T-helper 9 cell (primary cell): ENCODE data around the gene COX14.
"Not testable (repeated sequence)": the region's sequence is repeated elsewhere in the genome, so short reads cannot be mapped to it uniquely, and the experiment has no call there.

Experiments
- DNase-seq: peaks from one replicate; pipeline ENCODE4 v3.0.0-alpha.2; 2020

Gene COX14

GRCh38 chr12:50110127-50110761 is 1.8 kb upstream of the COX14 start:
- DNase-seq, result no peak

GRCh38 chr12:50110762-50111351 is 1.2 kb upstream of the COX14 start:
- no peak for DNase-seq

- no peak for DNase-seq
Observed at GRCh38 chr12:50111395-50111692, 692 bp upstream of the COX14 start.

- peak; percentile 10 for DNase-seq
Observed at GRCh38 chr12:50112456-50113218, 601 bp downstream of the COX14 start.

- DNase-seq, result no peak
Observed at GRCh38 chr12:50117057-50117622, 5.1 kb downstream of the COX14 start.

- DNase-seq, result no peak
Observed at GRCh38 chr12:50119387-50119786, 7.4 kb downstream of the COX14 start.

- DNase-seq, result no peak
Observed at GRCh38 chr12:50120521-50120920, 8.5 kb downstream of the COX14 start.

- DNase-seq, result no peak
Observed at GRCh38 chr12:50120953-50121352, 8.9 kb downstream of the COX14 start.

- no peak for DNase-seq
Observed at GRCh38 chr12:50121641-50122040, 9.6 kb downstream of the COX14 start.

- DNase-seq, result no peak
Observed at GRCh38 chr12:50123203-50123602, 11.2 kb downstream of the COX14 start.

GRCh38 chr12:50127546-50127945 is 15.5 kb downstream of the COX14 start:
- DNase-seq, result no peak

- no peak for DNase-seq
Observed at GRCh38 chr12:50129290-50129689, 17.3 kb downstream of the COX14 start.

- DNase-seq, result no peak
Observed at GRCh38 chr12:50132505-50133135, 20.6 kb downstream of the COX14 start.

- no peak for DNase-seq
Observed at GRCh38 chr12:50142993-50143392, 31.0 kb downstream of the COX14 start.

GRCh38 chr12:50145439-50145838 is 33.4 kb downstream of the COX14 start:
- DNase-seq, result no peak

GRCh38 chr12:50147281-50147680 is 35.2 kb downstream of the COX14 start:
- DNase-seq, result no peak

GRCh38 chr12:50148011-50148410 is 36.0 kb downstream of the COX14 start:
- DNase-seq, result not testable (repeated sequence)

- no peak for DNase-seq
Observed at GRCh38 chr12:50149311-50149710, 37.3 kb downstream of the COX14 start.

- DNase-seq, result no peak
Observed at GRCh38 chr12:50151047-50151687, 39.1 kb downstream of the COX14 start.

- DNase-seq, result not testable (repeated sequence)
Observed at GRCh38 chr12:50154947-50155346, 42.9 kb downstream of the COX14 start.

GRCh38 chr12:50156641-50157040 is 44.6 kb downstream of the COX14 start:
- DNase-seq, result no peak

- DNase-seq, result no peak
Observed at GRCh38 chr12:50157259-50157658, 45.2 kb downstream of the COX14 start.

GRCh38 chr12:50160643-50161042 is 48.6 kb downstream of the COX14 start:
- DNase-seq, result no peak
